SK-N-SH treated with all-trans-retinoic acid at 6 μM for 48 hours (cell line): Measurements from ENCODE around the gene ATP5F1B.

Experiments used
- ATAC-seq: fragments of 200-7000 bp; cut with Tn5 transposase; 3 replicates; pipeline ENCODE4 v1.9.1; 2020; ENCODE audit warnings: mild to moderate bottlenecking, moderate library complexity
- ARNTL ChIP-seq: fragments of 450-650 bp; formaldehyde crosslinking; IDR thresholded peaks from 2 replicates; pipeline ENCODE4 v1.5.0; 2020; ENCODE audit warnings: low read depth, mild to moderate bottlenecking, moderate library complexity, borderline replicate concordance
- CSDC2 ChIP-seq: fragments of 250-450 bp; sonication (Bioruptor Pico); IDR thresholded peaks from 2 replicates; pipeline ENCODE4 v1.5.0; 2020; ENCODE audit warnings: mild to moderate bottlenecking, moderate library complexity
- CSRNP3 ChIP-seq: fragments of 250-450 bp; sonication (Bioruptor Pico); IDR thresholded peaks from 2 replicates; pipeline ENCODE4 v1.5.1; 2021; ENCODE audit warnings: mild to moderate bottlenecking, moderate library complexity
- ESRRG ChIP-seq: fragments of 250-450 bp; sonication (Bioruptor Pico); IDR thresholded peaks from 2 replicates; pipeline ENCODE4 v1.6.1; 2021; ENCODE audit warnings: mild to moderate bottlenecking
- GLIS3 ChIP-seq: fragments of 250-450 bp; sonication (Bioruptor Pico); IDR thresholded peaks from 2 replicates; pipeline ENCODE4 v1.5.0; 2020; ENCODE audit warnings: mild to moderate bottlenecking, moderate library complexity
- ISL1 ChIP-seq: fragments of 250-450 bp; sonication (Bioruptor Pico); IDR thresholded peaks from 2 replicates; pipeline ENCODE4 v2.1.2; 2022; ENCODE audit warnings: mild to moderate bottlenecking, moderate library complexity
- OSR1 ChIP-seq: fragments of 250-450 bp; sonication (Bioruptor Pico); IDR thresholded peaks from 2 replicates; pipeline ENCODE4 v1.8.0; 2022; ENCODE audit warnings: moderate library complexity, mild to moderate bottlenecking, inconsistent platforms
- PATZ1 ChIP-seq: fragments of 250-450 bp; sonication (Bioruptor Pico); IDR thresholded peaks from 2 replicates; pipeline ENCODE4 v1.8.0; 2020; ENCODE audit warnings: mild to moderate bottlenecking, moderate library complexity, borderline replicate concordance
- POU6F1 ChIP-seq: fragments of 250-450 bp; sonication (Bioruptor Pico); IDR thresholded peaks from 2 replicates; pipeline ENCODE4 v1.8.0; 2021; ENCODE audit warnings: low read depth, mild to moderate bottlenecking, moderate library complexity, borderline replicate concordance
- PPARA ChIP-seq: fragments of 250-450 bp; sonication (Bioruptor Pico); IDR thresholded peaks from 2 replicates; pipeline ENCODE4 v1.5.0; 2020; ENCODE audit warnings: mild to moderate bottlenecking, borderline replicate concordance
- RARB ChIP-seq: fragments of 250-450 bp; sonication (Bioruptor Pico); IDR thresholded peaks from 2 replicates; pipeline ENCODE4 v1.8.0; 2021; ENCODE audit warnings: mild to moderate bottlenecking, moderate library complexity
- TOX ChIP-seq: fragments of 250-450 bp; sonication (Bioruptor Pico); IDR thresholded peaks from 2 replicates; pipeline ENCODE4 v1.8.0; 2021; ENCODE audit warnings: mild to moderate bottlenecking, moderate library complexity, borderline replicate concordance
- ZFP3 ChIP-seq: fragments of 250-450 bp; sonication (Bioruptor Pico); IDR thresholded peaks from 2 replicates; pipeline ENCODE4 v1.5.0; 2020; ENCODE audit warnings: mild to moderate bottlenecking, moderate library complexity
- ZFP30 ChIP-seq: fragments of 450-650 bp; formaldehyde crosslinking; IDR thresholded peaks from 2 replicates; pipeline ENCODE4 v1.5.0; 2022; ENCODE audit warnings: mild to moderate bottlenecking, moderate library complexity
- ZNF565 ChIP-seq: fragments of 450-650 bp; formaldehyde crosslinking; conservative IDR thresholded peaks from 2 replicates; pipeline ENCODE4 v1.5.0; 2020; ENCODE audit warnings: low read depth, mild to moderate bottlenecking, moderate library complexity
- ZNF70 ChIP-seq: fragments of 450-650 bp; formaldehyde crosslinking; IDR thresholded peaks from 2 replicates; pipeline ENCODE4 v1.5.0; 2020; ENCODE audit warnings: mild to moderate bottlenecking, moderate library complexity

Gene ATP5F1B

GRCh38 chr12:56622535-56622934, 23.2 kb downstream of the ATP5F1B start (continued):
- TF ChIP-seq CSRNP3 (CRISPR knock-in tag) (no peak), OSR1 (no peak), ZNF70 (CRISPR knock-in tag) (no peak), PATZ1 (CRISPR knock-in tag) (no peak), CSDC2 (CRISPR knock-in tag) (no peak), GLIS3 (CRISPR knock-in tag) (no peak), ZNF565 (CRISPR knock-in tag) (no peak), ZFP30 (CRISPR knock-in tag) (no peak), ARNTL (no peak), ZFP3 (CRISPR knock-in tag) (no peak), ESRRG (CRISPR knock-in tag) (no peak)

- TF ChIP-seq PPARA (CRISPR knock-in tag) (no peak), CSRNP3 (CRISPR knock-in tag) (no peak), OSR1 (no peak), GLIS3 (CRISPR knock-in tag) (no peak), TOX (CRISPR knock-in tag) (no peak), PATZ1 (CRISPR knock-in tag) (no peak), ZFP30 (CRISPR knock-in tag) (no peak), POU6F1 (CRISPR knock-in tag) (no peak), ARNTL (no peak), ZNF70 (CRISPR knock-in tag) (no peak)
- ATAC-seq = no peak
These were observed 28.9 kb downstream of the ATP5F1B start for GRCh38 chr12:56616925-56617324.

GRCh38 chr12:56616244-56616643, 29.5 kb downstream of the ATP5F1B start:
- TF ChIP-seq ZNF565 (CRISPR knock-in tag) (no peak), ESRRG (CRISPR knock-in tag) (no peak), PATZ1 (CRISPR knock-in tag) (no peak)
- ATAC-seq = no peak

GRCh38 chr12:56614627-56615026, 31.2 kb downstream of the ATP5F1B start:
- no peak for ATAC-seq
- TF ChIP-seq PATZ1 (CRISPR knock-in tag) (no peak), ISL1 (CRISPR knock-in tag) (no peak), ZNF70 (CRISPR knock-in tag) (no peak), OSR1 (no peak), ESRRG (CRISPR knock-in tag) (no peak), RARB (CRISPR knock-in tag) (no peak), TOX (CRISPR knock-in tag) (no peak), CSRNP3 (CRISPR knock-in tag) (no peak), ZFP3 (CRISPR knock-in tag) (no peak), POU6F1 (CRISPR knock-in tag) (no peak)
